HG03196 (cell line): ENCODE data around the gene UQCR10.
"Not testable (repeated sequence)": the region's sequence is repeated elsewhere in the genome, so short reads cannot be mapped to it uniquely, and the experiment has no call there.

Experiments
- ATAC-seq: cut with Tn5 transposase; IDR thresholded peaks from one replicate; pipeline ENCODE4 v1.9.1; 2021; ENCODE audit not compliant: unreplicated experiment

The UQCR10 gene

GRCh38 chr22:29737251-29738117 is 29.7 kb upstream of the UQCR10 start:
- no peak for ATAC-seq

- ATAC-seq, result no peak
These were observed 28.9 kb upstream of the UQCR10 start for GRCh38 chr22:29738118-29738815.

- ATAC-seq, result no peak
These were observed 27.8 kb upstream of the UQCR10 start for GRCh38 chr22:29739346-29739875.

GRCh38 chr22:29740216-29740615 is 27.0 kb upstream of the UQCR10 start:
- ATAC-seq, result no peak

GRCh38 chr22:29741926-29742325 is 25.2 kb upstream of the UQCR10 start:
- no peak for ATAC-seq

- ATAC-seq, result no peak
These were observed 24.8 kb upstream of the UQCR10 start for GRCh38 chr22:29742326-29742725.

GRCh38 chr22:29744902-29745301 is 22.3 kb upstream of the UQCR10 start:
- ATAC-seq, result no peak

GRCh38 chr22:29747832-29748231 is 19.3 kb upstream of the UQCR10 start:
- no peak for ATAC-seq

- no peak for ATAC-seq
These were observed 18.8 kb upstream of the UQCR10 start for GRCh38 chr22:29748248-29748893.

GRCh38 chr22:29750029-29750428 is 17.1 kb upstream of the UQCR10 start:
- no peak for ATAC-seq

GRCh38 chr22:29750559-29751538 is 16.3 kb upstream of the UQCR10 start:
- ATAC-seq, result no peak

GRCh38 chr22:29751669-29752068 is 15.5 kb upstream of the UQCR10 start:
- no peak for ATAC-seq

GRCh38 chr22:29753808-29754657 is 13.1 kb upstream of the UQCR10 start:
- ATAC-seq, result no peak

- ATAC-seq, result not testable (repeated sequence)
These were observed 12.3 kb upstream of the UQCR10 start for GRCh38 chr22:29754658-29755395.

- no peak for ATAC-seq
These were observed 11.3 kb upstream of the UQCR10 start for GRCh38 chr22:29755889-29756288.

GRCh38 chr22:29756341-29756740 is 10.8 kb upstream of the UQCR10 start:
- ATAC-seq, result no peak

GRCh38 chr22:29757096-29757495 is 10.1 kb upstream of the UQCR10 start:
- ATAC-seq, result no peak

GRCh38 chr22:29758068-29758622 is 9.0 kb upstream of the UQCR10 start:
- no peak for ATAC-seq
